ENCODE measurements around the gene ABCA9.
"Not testable (repeated sequence)": the region's sequence is repeated elsewhere in the genome, so short reads cannot be mapped to it uniquely, and the experiment has no call there.

ABCA9 gene, protein sequence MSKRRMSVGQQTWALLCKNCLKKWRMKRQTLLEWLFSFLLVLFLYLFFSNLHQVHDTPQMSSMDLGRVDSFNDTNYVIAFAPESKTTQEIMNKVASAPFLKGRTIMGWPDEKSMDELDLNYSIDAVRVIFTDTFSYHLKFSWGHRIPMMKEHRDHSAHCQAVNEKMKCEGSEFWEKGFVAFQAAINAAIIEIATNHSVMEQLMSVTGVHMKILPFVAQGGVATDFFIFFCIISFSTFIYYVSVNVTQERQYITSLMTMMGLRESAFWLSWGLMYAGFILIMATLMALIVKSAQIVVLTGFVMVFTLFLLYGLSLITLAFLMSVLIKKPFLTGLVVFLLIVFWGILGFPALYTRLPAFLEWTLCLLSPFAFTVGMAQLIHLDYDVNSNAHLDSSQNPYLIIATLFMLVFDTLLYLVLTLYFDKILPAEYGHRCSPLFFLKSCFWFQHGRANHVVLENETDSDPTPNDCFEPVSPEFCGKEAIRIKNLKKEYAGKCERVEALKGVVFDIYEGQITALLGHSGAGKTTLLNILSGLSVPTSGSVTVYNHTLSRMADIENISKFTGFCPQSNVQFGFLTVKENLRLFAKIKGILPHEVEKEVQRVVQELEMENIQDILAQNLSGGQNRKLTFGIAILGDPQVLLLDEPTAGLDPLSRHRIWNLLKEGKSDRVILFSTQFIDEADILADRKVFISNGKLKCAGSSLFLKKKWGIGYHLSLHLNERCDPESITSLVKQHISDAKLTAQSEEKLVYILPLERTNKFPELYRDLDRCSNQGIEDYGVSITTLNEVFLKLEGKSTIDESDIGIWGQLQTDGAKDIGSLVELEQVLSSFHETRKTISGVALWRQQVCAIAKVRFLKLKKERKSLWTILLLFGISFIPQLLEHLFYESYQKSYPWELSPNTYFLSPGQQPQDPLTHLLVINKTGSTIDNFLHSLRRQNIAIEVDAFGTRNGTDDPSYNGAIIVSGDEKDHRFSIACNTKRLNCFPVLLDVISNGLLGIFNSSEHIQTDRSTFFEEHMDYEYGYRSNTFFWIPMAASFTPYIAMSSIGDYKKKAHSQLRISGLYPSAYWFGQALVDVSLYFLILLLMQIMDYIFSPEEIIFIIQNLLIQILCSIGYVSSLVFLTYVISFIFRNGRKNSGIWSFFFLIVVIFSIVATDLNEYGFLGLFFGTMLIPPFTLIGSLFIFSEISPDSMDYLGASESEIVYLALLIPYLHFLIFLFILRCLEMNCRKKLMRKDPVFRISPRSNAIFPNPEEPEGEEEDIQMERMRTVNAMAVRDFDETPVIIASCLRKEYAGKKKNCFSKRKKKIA (N-terminal part only)

DNA sequence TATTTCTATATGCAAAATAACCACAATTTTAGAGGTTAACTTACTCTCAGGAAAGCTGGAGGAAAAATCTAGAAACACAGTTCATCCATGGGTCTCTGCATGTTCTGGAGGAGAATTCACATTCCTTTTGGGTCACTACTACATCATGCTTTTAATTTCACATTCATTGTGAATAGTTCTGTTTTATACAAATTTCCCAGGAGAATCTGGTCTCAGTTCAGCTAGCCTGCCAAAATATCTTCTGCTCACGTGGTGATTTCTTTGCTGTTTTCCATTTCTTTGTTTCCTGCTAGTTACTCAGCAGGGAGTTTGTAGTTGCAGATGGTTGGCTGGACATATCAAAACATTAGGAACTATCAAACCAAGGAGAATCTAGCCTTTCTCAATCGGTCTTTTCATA, at the start of gene ABCA9:
Gene ABCA9 (minus strand): TSS at position 106 of the 400 bp plus-strand sequence. CDS start 9,801 bp downstream, outside the sequence.
- DNase-seq (ENCODE audit: insufficient read length, low spot score) (no peak), FAIRE-seq (no peak)

DNA sequence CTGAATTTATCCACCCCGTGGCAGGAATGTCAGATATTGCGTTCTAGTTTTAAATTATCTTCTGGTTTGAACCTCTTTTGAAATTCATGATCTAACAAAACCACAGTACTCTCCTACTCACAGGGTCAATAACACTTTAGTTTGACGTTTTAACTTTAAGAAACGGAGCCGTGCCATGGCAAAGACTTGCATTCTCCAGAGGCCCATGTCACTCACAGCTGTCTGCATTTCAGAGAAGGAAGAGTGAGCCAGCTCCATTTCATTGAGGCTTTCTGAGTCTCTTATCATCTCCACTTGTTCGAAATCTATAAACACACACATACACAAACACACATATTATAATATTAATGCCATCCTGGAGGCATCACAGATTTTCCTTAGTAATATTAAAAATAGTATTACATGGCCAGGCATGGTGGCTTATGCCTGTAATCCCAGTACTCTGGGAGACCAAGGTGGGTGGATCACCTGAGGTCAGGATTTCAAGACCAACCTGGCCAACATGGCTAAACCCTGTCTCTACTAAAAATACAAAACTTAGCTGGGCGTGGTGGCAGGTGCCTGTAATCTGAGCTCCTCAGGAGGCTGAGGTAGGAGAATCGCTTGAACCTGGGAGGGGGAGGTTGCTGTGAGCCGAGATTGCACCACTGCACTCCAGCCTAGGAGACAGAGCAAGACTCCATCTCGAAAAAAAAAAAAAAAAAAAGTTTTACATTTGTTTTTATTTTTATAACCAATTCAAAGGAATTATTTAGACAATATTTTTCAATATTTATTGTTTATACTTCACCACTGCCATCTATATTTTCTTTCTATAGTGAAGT, 45.4 kb upstream of the ABCA9 start:
- DNase-seq (ENCODE audit: insufficient read length, low spot score) (no peak), FAIRE-seq (no peak)

DNA sequence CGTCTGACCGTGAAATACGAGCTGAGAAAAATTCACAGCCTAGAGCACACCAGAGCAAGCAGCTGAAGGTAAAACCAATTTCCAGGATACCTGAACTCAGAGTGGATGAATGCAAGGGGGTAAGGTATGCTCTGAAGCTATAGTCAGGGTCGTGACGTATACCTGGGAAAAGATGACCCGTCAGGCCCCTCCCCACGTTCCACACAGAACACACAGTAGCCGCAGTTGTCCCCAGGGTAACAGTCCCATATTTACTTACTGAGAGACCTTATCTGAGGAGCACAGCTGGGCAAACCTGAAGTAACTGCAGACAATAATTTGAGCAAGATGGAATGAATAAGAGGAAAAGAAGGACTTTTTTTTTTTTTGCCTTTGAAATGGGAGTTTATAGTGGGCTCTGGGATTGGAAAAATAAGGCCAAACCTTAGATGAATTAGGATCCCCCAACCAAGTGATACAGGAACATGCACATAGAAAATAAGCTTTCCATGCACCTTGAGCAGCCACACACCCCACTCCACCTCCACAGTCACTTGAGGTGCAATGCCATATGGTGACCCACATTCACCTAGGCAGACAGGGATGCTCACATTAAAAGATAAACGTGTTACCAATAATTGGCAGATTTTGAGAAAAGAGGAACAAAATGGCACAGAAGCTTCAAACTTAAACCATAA, 43.0 kb upstream of the ABCA9 start:
- DNase-seq (ENCODE audit: insufficient read length, low spot score): no peak
- FAIRE-seq: no peak

DNA sequence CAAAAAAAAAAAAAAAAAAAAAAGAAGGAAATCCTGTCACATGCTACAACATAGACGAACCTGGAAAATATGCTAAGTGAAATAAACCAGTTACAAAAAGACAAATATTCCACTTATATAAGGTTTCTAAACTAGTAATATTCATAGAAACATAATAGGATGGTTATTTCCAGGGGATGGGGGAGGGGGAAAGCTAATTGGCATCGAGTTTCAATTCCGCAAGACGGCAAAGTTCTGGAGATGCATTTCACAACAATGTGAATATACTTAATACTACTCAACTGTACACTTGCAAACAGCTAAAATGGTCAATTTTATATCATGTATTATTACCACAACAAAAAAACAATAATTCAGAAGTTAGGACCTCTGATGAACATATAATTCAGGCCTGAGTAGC, 37.9 kb upstream of the ABCA9 start:
- DNase-seq (ENCODE audit: insufficient read length, low spot score): no peak

DNA sequence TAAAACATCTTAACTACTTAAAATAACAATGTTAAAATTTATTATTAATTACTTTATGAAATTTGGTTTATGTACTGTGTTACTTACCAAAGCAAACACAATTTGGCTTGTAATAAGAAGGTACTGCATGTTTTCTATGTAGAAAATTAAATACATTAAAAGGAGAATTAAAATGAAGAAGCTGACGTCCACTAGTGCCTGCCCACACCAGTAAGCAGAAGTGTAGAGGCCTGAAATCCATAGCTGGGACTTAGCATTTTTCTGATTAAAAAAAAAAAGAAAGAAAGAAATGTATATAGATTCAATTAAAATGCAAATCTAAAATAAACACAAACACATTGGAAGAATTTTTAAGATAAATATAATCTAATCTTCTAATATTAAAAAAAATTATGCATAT, 35.8 kb upstream of the ABCA9 start:
- DNase-seq (ENCODE audit: insufficient read length, low spot score) (no peak), FAIRE-seq (no peak)

More for the DNA sequence above, 37.9 kb upstream of the ABCA9 start:
- FAIRE-seq: no peak

DNA sequence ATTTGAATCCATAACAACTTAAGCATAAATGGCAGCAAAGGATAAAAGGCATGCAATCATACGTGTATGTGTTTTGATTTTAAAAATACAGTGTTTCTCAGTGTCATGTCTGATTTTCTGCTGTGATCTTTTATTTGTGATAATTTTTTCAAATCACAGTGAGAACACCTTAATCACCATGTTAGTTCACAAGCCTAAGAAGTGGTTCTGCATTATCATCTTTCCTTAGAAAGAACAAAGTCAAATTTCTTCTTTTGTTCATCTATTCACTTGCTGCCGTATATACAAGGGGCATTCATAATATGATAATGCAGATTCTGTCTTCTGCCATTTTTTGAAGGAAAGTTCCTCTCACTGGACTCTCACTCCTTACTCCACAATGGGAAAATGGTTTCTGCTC, 33.3 kb upstream of the ABCA9 start:
- peak; percentile 47 for FAIRE-seq
- DNase-seq (ENCODE audit: insufficient read length, low spot score): no peak

DNA sequence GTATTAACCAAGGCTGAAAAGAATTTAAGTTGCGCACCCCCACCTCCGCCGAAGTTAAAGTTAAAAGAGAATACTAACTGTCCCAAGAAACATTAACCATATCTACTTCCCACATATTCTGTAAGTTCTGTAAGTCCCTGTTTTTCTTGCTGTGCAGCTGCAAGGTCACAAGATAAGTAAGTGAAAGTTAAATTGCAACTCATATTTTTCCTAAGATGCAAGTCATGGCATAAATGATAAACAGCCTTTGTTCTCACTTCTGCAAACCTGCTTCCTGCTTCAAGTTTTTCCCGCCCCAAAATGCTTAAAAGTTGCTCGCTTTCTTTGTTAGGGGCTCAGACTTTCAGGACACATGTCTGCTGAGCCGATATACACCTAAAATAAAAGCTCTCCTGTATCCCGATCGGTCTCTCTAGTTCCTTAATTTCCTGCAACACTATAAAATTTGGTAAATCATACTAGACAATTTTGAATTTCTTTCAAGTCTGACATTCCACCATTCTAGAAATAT, 32.6 kb upstream of the ABCA9 start:
- no peak for DNase-seq (ENCODE audit: insufficient read length, low spot score)
- peak; percentile 83 for FAIRE-seq

DNA sequence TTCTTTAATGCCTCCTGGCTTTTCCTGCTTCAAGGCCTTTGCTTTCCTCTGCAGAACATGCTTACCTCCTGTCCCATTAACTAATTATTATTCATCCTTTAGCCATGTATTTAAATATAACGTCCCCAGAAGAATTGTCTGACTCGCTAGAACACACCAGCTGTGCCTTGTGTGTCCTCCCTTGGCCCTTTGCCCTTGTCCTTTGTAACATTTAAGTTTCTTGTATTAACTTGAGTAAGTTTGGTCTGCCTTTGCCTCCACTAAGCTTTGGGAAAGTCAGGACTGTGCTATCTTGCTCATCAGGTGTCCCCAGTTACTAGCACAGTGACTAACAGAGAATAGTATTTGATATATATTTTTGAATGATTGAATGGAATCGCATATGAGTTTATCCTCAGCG, 29.6 kb upstream of the ABCA9 start:
- DNase-seq (ENCODE audit: insufficient read length, low spot score) (no peak), FAIRE-seq (no peak)

DNA sequence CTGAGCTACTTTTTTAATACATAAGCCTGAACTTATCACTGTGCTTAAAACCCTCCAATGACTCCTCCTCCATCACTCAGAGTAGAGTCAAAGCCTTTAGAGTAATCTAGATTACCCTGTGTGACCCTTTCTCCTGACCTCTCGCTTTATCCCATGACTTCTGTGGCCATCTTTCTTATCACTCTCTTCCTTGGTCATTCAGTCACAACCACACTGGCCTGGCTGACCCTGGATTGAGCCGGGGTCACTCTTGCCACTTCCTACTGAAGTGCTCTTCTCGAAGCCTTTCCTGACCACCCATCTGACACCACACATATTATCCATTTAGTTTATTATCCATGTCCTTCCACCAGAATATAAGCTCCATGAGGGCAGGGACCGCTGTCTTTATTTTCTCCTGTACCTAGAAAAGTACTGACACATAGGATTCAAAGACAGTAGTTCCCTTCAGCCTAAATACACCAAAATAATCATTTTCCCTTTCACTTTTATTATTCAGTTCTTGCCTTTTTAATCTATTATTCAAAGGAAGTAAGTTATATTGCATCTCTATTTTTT, 28.0 kb upstream of the ABCA9 start:
- DNase-seq (ENCODE audit: insufficient read length, low spot score): no peak
- no peak for FAIRE-seq

DNA sequence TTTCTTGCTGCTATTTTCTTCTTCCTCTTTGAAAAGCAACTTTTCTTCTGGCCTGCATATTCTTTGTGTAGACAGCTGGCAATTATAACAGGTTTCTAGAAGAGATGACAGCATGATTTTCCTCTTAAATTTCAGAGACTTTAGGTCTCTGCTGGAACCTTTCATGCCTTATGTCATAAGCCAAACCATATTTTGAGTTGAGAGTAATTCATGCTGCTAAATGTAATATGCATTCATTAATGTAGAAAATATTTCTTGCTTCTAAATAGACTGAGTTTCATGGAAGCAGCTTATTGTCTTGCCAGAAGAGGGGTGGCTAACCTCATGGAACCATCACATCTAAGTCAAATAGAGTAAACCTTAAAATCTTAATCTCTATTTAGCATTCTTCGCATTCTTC, 25.9 kb upstream of the ABCA9 start:
- FAIRE-seq: no peak

DNA sequence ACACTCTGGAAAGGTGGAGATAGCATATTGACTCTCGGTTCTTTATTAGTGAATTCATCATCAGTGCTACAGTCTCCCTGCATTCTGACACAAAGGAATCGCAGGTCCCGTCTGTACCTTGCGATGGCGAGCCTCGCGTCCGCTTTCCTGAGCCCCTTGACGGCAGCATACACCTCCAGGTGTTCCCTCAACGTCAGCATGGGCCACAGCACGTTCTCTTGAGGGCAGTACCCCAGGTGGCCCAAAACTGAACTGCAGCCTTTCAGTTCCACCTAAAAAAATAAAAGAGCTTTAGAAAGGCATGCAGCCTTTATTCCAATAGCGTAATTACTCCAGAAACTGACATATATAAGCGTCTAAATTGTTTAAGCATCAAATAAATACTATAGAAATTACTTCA, 24.2 kb upstream of the ABCA9 start:
- DNase-seq (ENCODE audit: insufficient read length, low spot score): no peak
- FAIRE-seq: no peak

More for the DNA sequence above, 25.9 kb upstream of the ABCA9 start:
- DNase-seq (ENCODE audit: insufficient read length, low spot score): no peak

DNA sequence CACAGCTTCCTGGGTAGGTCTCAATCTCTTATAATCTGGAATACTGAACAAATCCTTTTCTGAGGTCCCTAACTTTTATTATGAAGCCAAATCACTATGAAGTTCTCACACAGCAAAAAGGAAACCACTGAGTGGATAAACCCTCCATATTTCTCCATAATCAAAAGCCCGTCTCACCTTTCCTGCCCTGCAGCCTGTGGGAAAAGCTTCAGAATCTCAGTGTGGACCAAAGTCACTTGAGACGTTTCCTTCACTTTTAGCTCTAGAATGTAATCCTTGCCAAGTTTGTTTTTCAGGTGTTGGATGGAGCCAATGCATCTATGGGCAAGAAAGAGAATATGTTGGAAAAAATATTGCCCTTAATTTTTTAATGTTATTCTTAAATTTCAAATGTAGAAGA, 22.0 kb upstream of the ABCA9 start:
- no peak for DNase-seq (ENCODE audit: insufficient read length, low spot score)
- FAIRE-seq: no peak

DNA sequence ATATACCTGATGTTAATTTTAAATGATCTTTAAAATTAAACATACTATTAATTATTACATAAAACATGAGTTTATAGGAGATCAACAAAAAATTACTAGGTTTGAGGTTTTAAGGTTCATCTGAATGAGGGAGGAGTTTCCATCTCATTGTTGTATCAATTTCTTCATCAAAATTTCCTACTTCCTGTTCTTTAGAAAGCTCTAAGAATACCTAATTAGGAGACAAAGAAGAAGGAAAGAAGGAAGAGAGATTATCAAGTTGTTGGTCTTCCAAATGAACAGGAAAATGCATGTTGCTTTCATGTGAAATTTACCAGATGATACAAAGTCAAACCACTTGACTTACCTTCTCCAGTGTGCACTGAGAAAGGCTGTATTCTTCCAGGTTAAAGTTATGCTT, 18.1 kb upstream of the ABCA9 start:
- DNase-seq (ENCODE audit: insufficient read length, low spot score) (no peak), FAIRE-seq (no peak)

DNA sequence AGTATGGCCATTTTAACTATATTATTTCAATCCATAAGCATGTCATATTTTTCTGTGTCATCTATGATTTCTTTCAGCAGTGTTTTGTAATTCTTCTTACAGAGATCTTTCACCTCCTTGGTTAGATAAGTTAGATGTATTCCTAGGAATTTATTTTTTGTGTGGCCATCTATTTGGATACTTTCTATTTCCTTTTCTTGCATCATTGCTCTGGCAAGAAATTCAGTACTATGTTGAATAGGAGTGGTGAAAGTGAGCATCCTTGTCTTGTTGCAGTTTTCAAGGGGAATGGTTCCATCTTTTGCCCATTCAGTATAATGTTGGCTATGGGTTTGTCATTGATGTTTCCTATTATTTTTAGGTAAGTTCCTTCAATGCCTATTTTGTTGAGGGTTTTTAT, 15.1 kb upstream of the ABCA9 start:
- no peak for FAIRE-seq
- DNase-seq (ENCODE audit: insufficient read length, low spot score): no peak

DNA sequence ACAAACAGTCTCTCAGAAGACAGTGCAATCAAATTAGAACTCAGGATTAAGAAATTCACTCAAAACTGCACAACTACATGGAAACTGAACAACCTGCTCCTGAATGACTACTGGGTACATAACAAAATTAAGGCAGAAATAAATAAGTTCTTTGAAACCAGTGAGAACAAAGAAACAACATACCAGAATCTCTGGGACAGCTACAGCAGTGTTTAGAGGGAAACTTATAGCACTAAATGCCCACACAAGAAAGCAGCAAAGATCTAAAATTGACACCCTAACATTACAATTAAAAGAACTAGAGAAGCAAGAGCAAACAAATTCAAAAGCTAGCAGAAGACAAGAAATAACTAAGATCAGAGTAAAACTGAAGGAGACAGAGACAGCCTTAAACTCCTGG, 12.7 kb upstream of the ABCA9 start:
- FAIRE-seq; DNase-seq (ENCODE audit: insufficient read length, low spot score): not testable (repeated sequence)

DNA sequence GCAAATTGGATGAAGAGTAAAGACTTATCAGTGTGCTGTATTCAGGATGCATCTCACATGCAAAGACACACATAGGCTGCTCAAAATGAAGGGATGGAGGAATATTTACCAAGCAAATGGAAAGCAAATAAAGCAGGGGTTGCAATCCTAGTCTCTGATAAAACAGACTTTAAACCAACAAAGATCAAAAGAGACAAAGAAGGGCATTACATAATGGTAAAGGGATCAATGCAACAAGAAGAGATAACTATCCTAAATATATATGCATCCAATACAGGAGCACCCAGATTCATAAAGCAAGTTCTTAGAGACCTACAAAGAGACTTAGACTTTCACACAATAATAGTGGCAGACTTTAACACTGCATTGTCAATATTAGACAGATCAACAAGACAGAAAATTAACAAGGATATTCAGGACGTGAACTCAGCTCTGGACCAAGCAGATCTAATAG, 12.1 kb upstream of the ABCA9 start:
- FAIRE-seq; DNase-seq (ENCODE audit: insufficient read length, low spot score): not testable (repeated sequence)

DNA sequence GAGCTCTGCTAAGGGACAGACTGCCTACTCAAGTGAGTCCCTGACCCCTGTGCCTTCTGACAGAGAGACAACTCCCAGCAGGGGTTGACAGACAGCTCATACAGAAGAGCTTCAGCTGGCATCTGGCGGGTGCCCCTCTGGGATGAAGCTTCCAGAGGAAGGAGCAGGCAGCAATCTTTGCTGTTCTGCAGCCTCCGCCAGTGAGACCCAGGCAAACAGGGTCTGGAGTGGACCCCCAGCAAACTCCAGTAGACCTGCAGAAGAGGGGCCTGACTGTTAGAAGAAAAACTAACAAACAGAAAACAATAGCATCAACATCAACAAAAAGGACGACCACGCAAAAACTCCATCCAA, 10.5 kb upstream of the ABCA9 start:
- DNase-seq (ENCODE audit: insufficient read length, low spot score); FAIRE-seq: not testable (repeated sequence)

DNA sequence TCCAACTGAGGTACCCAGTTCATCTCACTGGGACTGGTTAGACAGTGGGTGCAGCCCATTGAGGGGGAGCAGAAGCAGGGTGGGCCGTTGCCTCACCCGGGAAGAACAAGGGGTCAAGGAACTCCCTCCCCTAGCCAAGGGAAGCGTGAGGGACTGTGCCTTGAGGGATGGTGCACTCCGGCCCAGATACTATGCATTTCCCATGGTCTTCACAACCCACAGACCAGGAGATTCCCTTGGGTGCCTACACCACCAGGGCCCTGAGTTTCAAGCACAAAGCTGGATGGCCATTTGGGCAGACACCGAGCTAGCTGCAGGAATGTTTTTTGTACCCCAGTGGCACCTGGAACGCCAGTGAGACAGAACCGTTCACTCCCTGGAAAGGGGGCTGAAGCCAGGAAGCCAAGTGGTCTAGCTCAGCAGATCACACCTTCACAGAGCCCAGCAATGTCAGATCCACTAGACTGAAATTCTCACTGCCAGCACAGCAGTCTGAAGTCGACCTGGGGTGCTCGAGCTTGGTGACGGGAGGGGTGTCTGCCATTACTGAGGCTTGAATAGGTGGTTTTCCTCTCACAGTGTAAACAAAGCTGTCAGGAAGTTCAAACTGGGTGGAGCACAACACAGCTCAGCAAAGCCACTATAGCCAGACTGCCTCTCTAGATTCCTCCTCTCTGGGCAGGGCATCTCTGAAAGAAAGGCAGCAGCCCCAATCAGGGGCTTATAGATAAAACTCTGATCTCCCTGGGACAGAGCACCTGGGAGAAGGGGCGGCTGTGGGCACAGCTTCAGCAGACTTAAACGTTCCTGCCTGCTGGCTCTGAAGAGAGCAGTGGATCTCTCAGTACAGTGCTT, 9.9 kb upstream of the ABCA9 start:
- not testable (repeated sequence) for DNase-seq (ENCODE audit: insufficient read length, low spot score); FAIRE-seq

Measured in GM19239 (cell line).